HL-60 (cell line): ENCODE measurements around the gene CPT1A.

Experiments used
- DNase-seq, 2 experiments: peaks; one replicate each; pipeline ENCODE4 v3.0.0-alpha.2; 2010 to 2020; ENCODE audit warnings: low read depth in 1 of 2, low spot score in 1 of 2
- H3K27ac ChIP-seq: fragments of 250-450 bp; sonication (Bioruptor Pico); replicated peaks from 2 replicates; pipeline ENCODE4 v1.5.1; 2020; ENCODE audit warnings: mild to moderate bottlenecking, moderate library complexity
- H3K27me3 ChIP-seq: fragments of 250-450 bp; sonication (Bioruptor Pico); 2 replicates; pipeline ENCODE4 v1.5.1; 2021; ENCODE audit warnings: mild to moderate bottlenecking, moderate library complexity; ENCODE audit not compliant: insufficient read depth, poor library complexity, severe bottlenecking
- H3K4me3 ChIP-seq: replicated peaks from 2 replicates; pipeline ENCODE4 v1.5.1; 2011; ENCODE audit warnings: mild to moderate bottlenecking, control low read depth, low read length; ENCODE audit not compliant: insufficient read depth
- CTCF ChIP-seq: IDR thresholded peaks from one replicate; pipeline ENCODE4 v1.5.1; 2011; ENCODE audit warnings: low read length, control low read depth, inconsistent platforms; ENCODE audit not compliant: insufficient read depth
- GABPA ChIP-seq: IDR thresholded peaks from 2 replicates; pipeline ENCODE4 v1.6.1; 2012; ENCODE audit warnings: low read depth
- POLR2AphosphoS5 ChIP-seq: IDR thresholded peaks from 2 replicates; pipeline ENCODE4 v1.6.1; 2012; ENCODE audit warnings: low read depth
- SPI1 ChIP-seq: IDR thresholded peaks from 2 replicates; pipeline ENCODE4 v1.6.1; 2012; ENCODE audit warnings: low read depth, mild to moderate bottlenecking, borderline replicate concordance
- TF ChIP-seq, protein P1 (sequence below): IDR thresholded peaks from 2 replicates; pipeline ENCODE4 v1.6.1; 2012; ENCODE audit warnings: low read depth; ENCODE audit not compliant: insufficient replicate concordance

The CPT1A gene

DNA sequence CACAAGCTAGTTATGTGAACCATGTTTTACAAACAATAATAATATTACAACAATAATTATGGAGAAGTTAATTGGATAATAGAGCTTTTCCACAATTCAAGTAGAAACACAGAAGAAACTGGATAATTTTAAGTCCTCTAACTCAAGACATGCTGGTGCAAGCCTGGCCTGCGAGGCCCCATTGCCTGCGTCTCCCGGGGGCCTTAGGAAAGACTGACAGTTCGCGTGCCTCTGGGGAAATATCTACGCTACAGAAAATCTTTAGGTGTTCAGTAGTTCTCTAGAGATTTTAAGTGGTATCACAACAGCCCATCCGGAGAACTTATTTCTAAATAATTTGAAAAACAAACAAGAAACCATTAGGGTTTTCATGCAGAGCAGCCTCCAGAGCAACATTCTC, 134.2 kb downstream of the CPT1A start:
- no peak overlapping the region for H3K4me3 ChIP-seq
- H3K27me3 ChIP-seq: no peaks in the 10 kb centered on the region
- TF ChIP-seq, protein P1, sequence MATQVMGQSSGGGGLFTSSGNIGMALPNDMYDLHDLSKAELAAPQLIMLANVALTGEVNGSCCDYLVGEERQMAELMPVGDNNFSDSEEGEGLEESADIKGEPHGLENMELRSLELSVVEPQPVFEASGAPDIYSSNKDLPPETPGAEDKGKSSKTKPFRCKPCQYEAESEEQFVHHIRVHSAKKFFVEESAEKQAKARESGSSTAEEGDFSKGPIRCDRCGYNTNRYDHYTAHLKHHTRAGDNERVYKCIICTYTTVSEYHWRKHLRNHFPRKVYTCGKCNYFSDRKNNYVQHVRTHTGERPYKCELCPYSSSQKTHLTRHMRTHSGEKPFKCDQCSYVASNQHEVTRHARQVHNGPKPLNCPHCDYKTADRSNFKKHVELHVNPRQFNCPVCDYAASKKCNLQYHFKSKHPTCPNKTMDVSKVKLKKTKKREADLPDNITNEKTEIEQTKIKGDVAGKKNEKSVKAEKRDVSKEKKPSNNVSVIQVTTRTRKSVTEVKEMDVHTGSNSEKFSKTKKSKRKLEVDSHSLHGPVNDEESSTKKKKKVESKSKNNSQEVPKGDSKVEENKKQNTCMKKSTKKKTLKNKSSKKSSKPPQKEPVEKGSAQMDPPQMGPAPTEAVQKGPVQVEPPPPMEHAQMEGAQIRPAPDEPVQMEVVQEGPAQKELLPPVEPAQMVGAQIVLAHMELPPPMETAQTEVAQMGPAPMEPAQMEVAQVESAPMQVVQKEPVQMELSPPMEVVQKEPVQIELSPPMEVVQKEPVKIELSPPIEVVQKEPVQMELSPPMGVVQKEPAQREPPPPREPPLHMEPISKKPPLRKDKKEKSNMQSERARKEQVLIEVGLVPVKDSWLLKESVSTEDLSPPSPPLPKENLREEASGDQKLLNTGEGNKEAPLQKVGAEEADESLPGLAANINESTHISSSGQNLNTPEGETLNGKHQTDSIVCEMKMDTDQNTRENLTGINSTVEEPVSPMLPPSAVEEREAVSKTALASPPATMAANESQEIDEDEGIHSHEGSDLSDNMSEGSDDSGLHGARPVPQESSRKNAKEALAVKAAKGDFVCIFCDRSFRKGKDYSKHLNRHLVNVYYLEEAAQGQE: no peak
- TF ChIP-seq POLR2AphosphoS5 (no peak), SPI1 (no peak), CTCF (no peak), GABPA (no peak)
- DNase-seq: no peak
- H3K27ac ChIP-seq: no peak overlapping the region

- no peak for DNase-seq
- Histone ChIP-seq H3K4me3 (no peak overlapping the region), H3K27ac (no peak overlapping the region), H3K27me3 (no peaks in the 10 kb centered on the region)
- no peak for TF ChIP-seq GABPA
- no peak for TF ChIP-seq POLR2AphosphoS5
- no peak for TF ChIP-seq SPI1
- TF ChIP-seq CTCF: no peak
- TF ChIP-seq, protein P1: no peak
Measured at GRCh38 chr11:68704887-68705286, 136.8 kb downstream of the CPT1A start.
